K562 (cell line): ENCODE results near the gene PLCB1. TPM values are rescaled to one million over a fixed set of nuclear protein-coding genes. Genes with fewer than 3 reads are reported as not detected.

ENCODE experiments used
- ATAC-seq: fragments of 200-7000 bp; cut with Tn5 transposase; 3 replicates; pipeline ENCODE4 v1.9.1; 2020; ENCODE audit warnings: moderate library complexity
- BruUV-seq: library from RNA; stranded (reverse); fragments of 400-500 nt; replicated peaks from 2 replicates; lab custom pipeline; 2021; lab: Mats Ljungman, UMichigan
- CTCF ChIA-PET: fragments of 300-600 bp; formaldehyde crosslinking; extraction: SDS; loops from one replicate; lab custom pipeline; 2021; ENCODE audit warnings: low intra/inter-chr PET ratio; lab: Yijun Ruan, JAX
- POLR2A ChIA-PET: fragments of 300-600, 350-650 bp; sonication (Branson Sonifier 250); formaldehyde crosslinking; extraction: SDS; loops from one replicate; lab custom pipeline; 2021; ENCODE audit warnings: antibody characterized with exemption, inconsistent platforms; lab: Yijun Ruan, JAX
- DNase-seq, 4 experiments: peaks; one replicate each; pipeline versions ENCODE4 v3.0.0 to v3.0.0-alpha.2; 2011 to 2018; ENCODE audit warnings: low spot score in 3 of 4, mixed read lengths in 3 of 4; ENCODE audit errors: extremely low read depth in 1 of 4
- FAIRE-seq: peaks from 2 replicates; lab custom pipeline; 2011; peaks lifted over from hg19 to GRCh38; lab: Jason Lieb, UNC
- H2AFZ ChIP-seq: 2 replicates; pipeline ENCODE4 v1.6.0; 2011; ENCODE audit warnings: low read depth, low read length, control low read depth, inconsistent platforms
- H3K27ac ChIP-seq: fragments of 200-600 bp; 3 replicates; pipeline ENCODE4 v1.8.0; 2011; ENCODE audit warnings: low read depth, mild to moderate bottlenecking, control low read depth, inconsistent platforms, low read length, moderate library complexity, mixed read lengths; ENCODE audit errors: extremely low read depth
- H3K27me3 ChIP-seq, 2 experiments: fragments of 300-600 bp in 1 of 2; 2 replicates in 1 of 2; 3 replicates in 1 of 2; pipeline versions ENCODE4 v1.6.0 to v1.8.0; 2011; ENCODE audit warnings: inconsistent platforms in 2 of 2, low read length in 2 of 2, mild to moderate bottlenecking in 1 of 2, mixed read lengths in 1 of 2, moderate library complexity in 1 of 2; ENCODE audit not compliant: control insufficient read depth in 2 of 2, insufficient read depth in 2 of 2
- H3K36me3 ChIP-seq: fragments of 300-600 bp; 3 replicates; pipeline ENCODE4 v1.8.0; 2011; ENCODE audit warnings: mild to moderate bottlenecking, low read length, inconsistent platforms; ENCODE audit not compliant: control insufficient read depth, insufficient read depth
- H3K4me1 ChIP-seq, 2 experiments: fragments of 200-600 bp in 1 of 2; replicated peaks in 1 of 2; 2 replicates in 1 of 2; 3 replicates in 1 of 2; pipeline versions ENCODE4 v1.5.1 to v1.8.0; 2011; ENCODE audit warnings: inconsistent platforms in 2 of 2, low read length in 2 of 2, mild to moderate bottlenecking in 1 of 2, mixed read lengths in 1 of 2, moderate library complexity in 1 of 2; ENCODE audit not compliant: control insufficient read depth in 2 of 2, insufficient read depth in 2 of 2
- H3K4me2 ChIP-seq: 2 replicates; pipeline ENCODE4 v1.6.1; 2011; ENCODE audit warnings: low read length, control low read depth, inconsistent platforms, mixed read lengths; ENCODE audit not compliant: insufficient read depth
- H3K4me3 ChIP-seq: fragments of 200-600 bp; sonication (generic), shearing (Covaris generic); 2 replicates; pipeline ENCODE4 v1.5.1; 2016; ENCODE audit warnings: control low read depth, inconsistent platforms
- H3K79me2 ChIP-seq: fragments of 200-600 bp; 3 replicates; pipeline ENCODE4 v1.8.0; 2011; ENCODE audit warnings: low read length, inconsistent platforms; ENCODE audit not compliant: control insufficient read depth, insufficient read depth
- H3K9ac ChIP-seq, 2 experiments: 2 replicates each; pipeline versions ENCODE4 v1.6.0 to v1.6.1; 2011; ENCODE audit warnings: low read depth in 2 of 2, low read length in 2 of 2, control low read depth in 1 of 2, inconsistent platforms in 1 of 2, mild to moderate bottlenecking in 1 of 2, mixed read lengths in 1 of 2; ENCODE audit not compliant: insufficient read depth in 1 of 2
- H3K9me1 ChIP-seq: one replicate; pipeline ENCODE4 v1.6.0; 2011; ENCODE audit warnings: inconsistent platforms, mild to moderate bottlenecking, low read length, moderate library complexity; ENCODE audit not compliant: control insufficient read depth, insufficient read depth
- H3K9me3 ChIP-seq: replicated peaks from 2 replicates; pipeline ENCODE4 v1.5.1; 2011; ENCODE audit warnings: low read depth, low read length, inconsistent platforms; ENCODE audit not compliant: control insufficient read depth, insufficient read depth
- H4K20me1 ChIP-seq: replicated peaks from 2 replicates; pipeline ENCODE4 v1.6.1; 2011; ENCODE audit warnings: low read length, inconsistent platforms, mixed read lengths; ENCODE audit not compliant: control insufficient read depth, insufficient read depth
- ARID1B ChIP-seq: fragments of 450-650 bp; IDR thresholded peaks from 2 replicates; pipeline ENCODE4 v1.6.1; 2016; ENCODE audit warnings: antibody characterized with exemption, mild to moderate bottlenecking, inconsistent platforms
- BRCA1 ChIP-seq, 2 experiments: fragments of 450-650 bp in 1 of 2; sonication (generic) in 1 of 2; formaldehyde crosslinking in 1 of 2; IDR thresholded peaks; 2 replicates each; pipeline versions ENCODE4 v1.5.0 to v1.6.1; 2017 to 2020; ENCODE audit warnings: mild to moderate bottlenecking in 1 of 2, missing genetic modification reagents in 1 of 2
- CAMTA2 ChIP-seq: fragments of 250-450 bp; sonication (Bioruptor Pico); conservative IDR thresholded peaks from 2 replicates; pipeline ENCODE4 v1.5.1; 2022
- ETV6 ChIP-seq, 3 experiments: fragments of 150-350 bp in 1 of 3; sonication (generic) in 1 of 3; formaldehyde crosslinking in 1 of 3; IDR thresholded peaks; 2 replicates each; pipeline versions ENCODE4 v1.6.1 to v1.8.0; 2014 to 2022; ENCODE audit warnings: borderline replicate concordance in 2 of 3, low read depth in 2 of 3, antibody characterized with exemption in 1 of 3, low read length in 1 of 3, mild to moderate bottlenecking in 1 of 3, missing genetic modification reagents in 1 of 3
- EWSR1 ChIP-seq: fragments of 450-650 bp; IDR thresholded peaks from 2 replicates; pipeline ENCODE4 v1.6.1; 2018; ENCODE audit warnings: borderline replicate concordance, mild to moderate bottlenecking, low read depth, moderate library complexity; ENCODE audit not compliant: partially characterized antibody
- FOSL1 ChIP-seq: fragments of 200-800 bp; sonication (Bioruptor generic); conservative IDR thresholded peaks from 2 replicates; pipeline ENCODE4 v1.6.1; 2016; ENCODE audit warnings: missing genetic modification characterization, missing compliant biosample characterization
- HDAC8 ChIP-seq: fragments of 450-650 bp; IDR thresholded peaks from 2 replicates; pipeline ENCODE4 v1.6.1; 2016; ENCODE audit warnings: mild to moderate bottlenecking, missing genetic modification characterization, moderate library complexity, missing compliant biosample characterization
- MCM7 ChIP-seq, 2 experiments: fragments of 450-650 bp; IDR thresholded peaks; 2 replicates each; pipeline ENCODE4 v1.6.1; 2016 to 2018
- MYNN ChIP-seq, 2 experiments: sonication (generic); formaldehyde crosslinking in 1 of 2; IDR thresholded peaks; 2 replicates each; pipeline versions ENCODE4 v1.5.0 to v1.6.1; 2016 to 2020; ENCODE audit warnings: antibody characterized with exemption in 1 of 2, missing genetic modification reagents in 1 of 2
- NFXL1 ChIP-seq: fragments of 450-650 bp; formaldehyde crosslinking; IDR thresholded peaks from 2 replicates; pipeline ENCODE4 v1.4.0; 2021; ENCODE audit warnings: mild to moderate bottlenecking
- RBFOX2 ChIP-seq: fragments of 200-400 bp; formaldehyde crosslinking; IDR thresholded peaks from 2 replicates; pipeline ENCODE4 v1.6.1; 2017; ENCODE audit warnings: low read depth, mild to moderate bottlenecking, low read length, moderate library complexity
- SP1 ChIP-seq: sonication (generic); formaldehyde crosslinking; IDR thresholded peaks from 2 replicates; pipeline ENCODE4 v1.8.1; 2022; ENCODE audit warnings: mild to moderate bottlenecking, missing genetic modification reagents
- TAF15 ChIP-seq: fragments of 200-400 bp; formaldehyde crosslinking; IDR thresholded peaks from 2 replicates; pipeline ENCODE4 v1.6.1; 2017; ENCODE audit warnings: mild to moderate bottlenecking, low read depth, low read length, moderate library complexity
- TARDBP ChIP-seq: fragments of 450-650 bp; IDR thresholded peaks from 2 replicates; pipeline ENCODE4 v1.6.1; 2016
- ZFX ChIP-seq: sonication (generic); formaldehyde crosslinking; IDR thresholded peaks from 2 replicates; pipeline ENCODE4 v1.8.0; 2022; ENCODE audit warnings: mild to moderate bottlenecking, missing genetic modification reagents, moderate library complexity
- ZNF12 ChIP-seq: sonication (generic); formaldehyde crosslinking; IDR thresholded peaks from 2 replicates; pipeline ENCODE4 v1.4.0; 2020; ENCODE audit warnings: mild to moderate bottlenecking, missing genetic modification reagents
- ZNF589 ChIP-seq: fragments of 200-800 bp; sonication (Bioruptor generic); IDR thresholded peaks from 2 replicates; pipeline ENCODE4 v1.6.1; 2016; ENCODE audit warnings: low read depth, missing genetic modification characterization, missing compliant biosample characterization
- ZNF644 ChIP-seq: fragments of 200-800 bp; sonication (Bioruptor generic); IDR thresholded peaks from 2 replicates; pipeline ENCODE4 v1.6.1; 2016; ENCODE audit warnings: low read depth, missing genetic modification characterization, missing compliant biosample characterization
- ZNF75A ChIP-seq: fragments of 450-650 bp; formaldehyde crosslinking; IDR thresholded peaks from 2 replicates; pipeline ENCODE4 v1.4.0; 2020; ENCODE audit warnings: mild to moderate bottlenecking
- ZNF764 ChIP-seq: fragments of 250-450 bp; sonication (Bioruptor Pico); IDR thresholded peaks from 2 replicates; pipeline ENCODE4 v1.4.0; 2020; ENCODE audit warnings: low read depth, mild to moderate bottlenecking, moderate library complexity
- WGBS: fragments of 100-300 bp; shearing (Covaris generic); methylation state at CpG from one replicate; pipeline ENCODE4 v1.1.6; 2016; ENCODE audit warnings: low coverage, mixed read lengths; ENCODE audit not compliant: insufficient coverage; ENCODE audit errors: missing lambda C conversion rate; 5-methylcytosine and 5-hydroxymethylcytosine counted together
- in situ Hi-C: fragments of 300-500 bp; cut with MboI; formaldehyde crosslinking; loops from 4 replicates; pipeline ENCODE4 v1.15.0; 2018; ENCODE audit warnings: inconsistent platforms, mixed read lengths
- intact Hi-C: fragments of 100-400 bp; cut with micrococcal nuclease; formaldehyde crosslinking; loops from 2 replicates; pipeline ENCODE4 v1.14.2; 2022
- polyA plus RNA-seq, 8 experiments: library from polyadenylated mRNA; depleted of rRNA in 4 of 8; stranded (reverse) in 5 of 8; unstranded in 3 of 8; fragments of >200 nt; fragmentation: Nextera tagmentation in 2 of 8; fragmentation: Illumina TruSeq in 1 of 8; extraction: Ambion mirVana in 2 of 8; extraction: Trizol in 1 of 8; gene quantifications; 2 replicates each; pipeline versions ENCODE4 v1.2.1 to v1.2.3, GENCODE V29; 2011 to 2014; ENCODE audit warnings: inconsistent platforms in 1 of 8, missing spikeins in 1 of 8
- total RNA-seq, 7 experiments: library from RNA; depleted of rRNA in 6 of 7; stranded (reverse); fragments of >200 nt in 6 of 7; fragmentation: Illumina TruSeq in 2 of 7; extraction: Trizol in 2 of 7; gene quantifications; 2 replicates each; pipeline versions ENCODE4 v1.2.1 to v1.2.3, GENCODE V29; 2011 to 2021; ENCODE audit warnings: low replicate concordance in 1 of 7

PLCB1 gene
- total and polyA plus RNA-seq, 9 of the 15 experiments (the other 6 are each of a cell fraction or from before 2014, with no cell fraction given) = 0.34 to 3.1 (median 1.3) TPM

DNA sequence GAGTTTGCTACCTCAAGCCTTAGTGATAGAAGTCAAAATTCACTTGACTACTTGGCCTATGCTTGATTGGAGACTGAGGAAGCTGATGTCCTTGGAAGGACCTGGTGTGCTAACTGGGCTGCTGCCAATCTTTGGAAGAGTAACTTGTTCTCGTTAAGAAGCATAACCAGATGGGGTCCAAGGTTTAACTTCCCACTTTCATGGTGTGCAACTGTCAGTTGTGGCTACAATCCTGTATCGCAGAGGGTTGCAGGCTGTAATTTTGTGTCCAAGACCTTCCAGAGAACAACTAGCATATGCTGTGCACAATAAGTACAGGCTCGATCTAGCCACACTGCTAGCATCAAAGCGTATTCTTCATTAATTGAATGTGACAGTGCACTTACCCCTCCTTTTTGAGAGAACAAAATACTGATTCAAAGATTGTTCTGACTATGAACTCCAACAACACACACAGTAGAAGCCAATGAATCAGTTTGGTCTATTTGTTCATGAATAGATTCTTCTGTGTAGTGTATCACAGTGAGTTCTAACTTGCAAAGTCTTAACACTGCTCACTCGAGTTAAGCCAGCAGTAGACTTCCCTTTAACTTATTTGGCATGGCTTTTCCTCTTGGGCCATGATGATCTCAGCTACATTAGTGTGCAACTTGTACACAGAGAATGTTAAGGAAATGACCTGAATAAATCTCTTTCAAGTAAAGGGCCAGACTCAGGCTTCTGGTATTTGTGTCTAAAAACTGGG, 15.8 kb upstream of the PLCB1 start:
- no peaks in the 10 kb centered on the region for H3K36me3 ChIP-seq
- no peak overlapping the region for H2AFZ ChIP-seq
- H4K20me1 ChIP-seq = no peaks in the 10 kb centered on the region
- no peaks in the 10 kb centered on the region for H3K9me3 ChIP-seq
- H3K27me3 ChIP-seq = no peaks in the 10 kb centered on the region
- CTCF ChIA-PET = interaction anchor here (0.6 kb wide), 1 partner anchor 1531 kb away, joined by 3 read pairs; no protein-coding TSS in a partner anchor
- no peak overlapping the region for H3K4me3 ChIP-seq
- H3K79me2 ChIP-seq = no peaks in the 10 kb centered on the region
- FAIRE-seq = no peak
- H3K4me2 ChIP-seq = no peak overlapping the region
- H3K9me1 ChIP-seq = no peaks in the 10 kb centered on the region
- no TSS peak for BruUV-seq
- ATAC-seq = no peak
- intact Hi-C loops = no loop called here
- in situ Hi-C loops = no loop called here
- H3K4me1 ChIP-seq = 0 out of 5 replicates have a peak, but pooled peaks cover 0 to 5% of the 10 kb centered on the region in 2 experiments
- POLR2A ChIA-PET = no interaction called here
- 49% methylated on average over 5 of the region's 5 CpGs for whole genome bisulfite sequencing
- TF ChIP-seq SP1 (no peak), CAMTA2 (CRISPR knock-in tag) (no peak), ETV6 (IDR thresholded peaks at IDR 0.05; ENCODE audit: borderline replicate concordance in 1 of 2, low read depth in 2 of 2, low read length in 1 of 2) (no peak), ETV6 (CRISPR knock-in tag; IDR thresholded peaks at IDR 0.05; ENCODE audit: borderline replicate concordance) (no peak), ZNF644 (tag) (no peak), ZNF589 (CRISPR knock-in tag) (no peak), RBFOX2 (no peak), MCM7 (IDR thresholded peaks at IDR 0.05) (no peak), ZFX (CRISPR knock-in tag) (no peak), FOSL1 (no peak), TAF15 (no peak), ZNF764 (no peak), NFXL1 (CRISPR knock-in tag) (no peak), MYNN (IDR thresholded peaks at IDR 0.05) (no peak), MYNN (CRISPR knock-in tag; IDR thresholded peaks at IDR 0.05) (no peak), EWSR1 (no peak), ZNF75A (no peak), HDAC8 (no peak), BRCA1 (IDR thresholded peaks at IDR 0.05) (no peak), BRCA1 (CRISPR knock-in tag; IDR thresholded peaks at IDR 0.05) (no peak), ARID1B (no peak), ZNF12 (CRISPR knock-in tag) (no peak), TARDBP (no peak)
- TF ChIP-seq, all 486 proteins: peak for 0
- Histone ChIP-seq H3K27ac (no peak overlapping the region), H3K9ac (no peak overlapping the region)
- no peak for DNase-seq
